Measurements from ENCODE around the gene PHC2. TPM values are rescaled to one million over a fixed set of nuclear protein-coding genes. Genes with fewer than 3 reads are reported as not detected.

PHC2 gene, protein sequence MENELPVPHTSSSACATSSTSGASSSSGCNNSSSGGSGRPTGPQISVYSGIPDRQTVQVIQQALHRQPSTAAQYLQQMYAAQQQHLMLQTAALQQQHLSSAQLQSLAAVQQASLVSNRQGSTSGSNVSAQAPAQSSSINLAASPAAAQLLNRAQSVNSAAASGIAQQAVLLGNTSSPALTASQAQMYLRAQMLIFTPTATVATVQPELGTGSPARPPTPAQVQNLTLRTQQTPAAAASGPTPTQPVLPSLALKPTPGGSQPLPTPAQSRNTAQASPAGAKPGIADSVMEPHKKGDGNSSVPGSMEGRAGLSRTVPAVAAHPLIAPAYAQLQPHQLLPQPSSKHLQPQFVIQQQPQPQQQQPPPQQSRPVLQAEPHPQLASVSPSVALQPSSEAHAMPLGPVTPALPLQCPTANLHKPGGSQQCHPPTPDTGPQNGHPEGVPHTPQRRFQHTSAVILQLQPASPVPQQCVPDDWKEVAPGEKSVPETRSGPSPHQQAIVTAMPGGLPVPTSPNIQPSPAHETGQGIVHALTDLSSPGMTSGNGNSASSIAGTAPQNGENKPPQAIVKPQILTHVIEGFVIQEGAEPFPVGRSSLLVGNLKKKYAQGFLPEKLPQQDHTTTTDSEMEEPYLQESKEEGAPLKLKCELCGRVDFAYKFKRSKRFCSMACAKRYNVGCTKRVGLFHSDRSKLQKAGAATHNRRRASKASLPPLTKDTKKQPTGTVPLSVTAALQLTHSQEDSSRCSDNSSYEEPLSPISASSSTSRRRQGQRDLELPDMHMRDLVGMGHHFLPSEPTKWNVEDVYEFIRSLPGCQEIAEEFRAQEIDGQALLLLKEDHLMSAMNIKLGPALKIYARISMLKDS
- total RNA-seq (2022; extraction: Qiagen RNA extraction): 89.7 to 115 TPM (median 109 TPM) in 5 replicates

DNA sequence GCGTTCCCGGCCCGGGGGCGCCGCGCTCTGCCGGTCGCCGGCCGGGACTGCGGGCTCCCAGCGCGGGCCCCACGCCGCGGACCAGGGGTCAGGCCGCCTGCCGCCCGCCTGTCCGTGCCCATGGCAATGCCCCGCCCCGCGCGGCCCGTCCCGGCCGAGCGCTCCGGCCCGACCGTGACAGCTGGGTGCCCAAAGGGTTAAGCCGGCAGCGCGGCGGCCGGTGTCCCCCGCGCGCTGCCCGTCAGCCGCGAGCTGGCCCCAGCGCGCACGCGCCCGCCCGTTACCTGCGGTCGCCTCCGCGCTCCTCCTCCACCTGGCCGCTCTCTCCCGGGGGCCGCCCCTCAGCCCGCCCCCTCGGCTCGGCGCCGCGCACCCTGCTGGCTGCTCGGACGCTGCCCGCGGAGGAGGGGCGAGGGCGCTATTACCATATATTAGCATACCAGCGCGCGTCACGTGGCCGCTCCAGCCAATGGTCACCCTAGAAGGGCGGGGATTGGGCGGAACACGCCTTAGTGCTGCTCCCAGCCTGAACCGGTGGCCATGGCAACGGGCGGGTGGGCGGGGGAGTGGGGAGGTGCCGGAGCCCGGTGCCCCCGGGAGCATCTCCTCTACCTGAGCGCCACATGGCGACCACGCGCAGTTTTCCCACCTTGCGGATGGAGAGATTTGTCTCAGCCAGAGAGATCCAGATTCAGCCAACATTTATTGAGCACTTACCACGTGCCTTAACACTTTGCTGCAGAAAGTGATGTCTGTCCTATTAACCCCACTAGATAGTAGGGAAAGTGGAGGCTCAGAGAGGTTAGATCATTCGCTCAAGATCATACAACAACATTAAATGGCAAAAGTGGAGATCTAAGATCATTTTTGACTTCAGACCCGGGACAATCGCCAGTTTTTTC lies at the start of gene PHC2:
Gene PHC2, minus strand, starts transcription at position 404 of the 902 bp plus-strand sequence. CDS start 55,556 bp downstream, outside the sequence.

GRCh38 chr1:33472269-33472980 lies 41.5 kb upstream of the PHC2 start, which contains the start of gene ZSCAN20:
TSS of gene ZSCAN20 (plus strand) at chr1:33472645. CDS start at chr1:33479289, 6,644 bp downstream.

GRCh38 chr1:33320619-33321165 lies 110.2 kb downstream of the PHC2 start, which contains the start of gene A3GALT2:
TSS of gene A3GALT2 (minus strand) at chr1:33321098. CDS start at chr1:33321098, 0 bp downstream.

Other genes with a start within 250 kb of the PHC2 start
- gene TRIM62, start 249.1 kb downstream of the PHC2 start, total RNA-seq (2022; extraction: Qiagen RNA extraction): 1.8 to 2.4 TPM (median 2.1 TPM) in 5 replicates
- 7.6 to 13.0 TPM (median 11.2 TPM) in 5 replicates for gene ZNF362, start 174.6 kb downstream of the PHC2 start, total RNA-seq (2022; extraction: Qiagen RNA extraction)
- not detected in 5 replicates for gene A3GALT2, start 110.0 kb downstream of the PHC2 start, total RNA-seq (2022; extraction: Qiagen RNA extraction)
- gene ZSCAN20, start 41.5 kb upstream of the PHC2 start, total RNA-seq (2022; extraction: Qiagen RNA extraction): 1.6 to 2.4 TPM (median 1.9 TPM) in 5 replicates

All from A549 treated with dexamethasone at 1 μM for 4 hours (cell line).